ENCODE data around the gene HSPB9.

DNA sequence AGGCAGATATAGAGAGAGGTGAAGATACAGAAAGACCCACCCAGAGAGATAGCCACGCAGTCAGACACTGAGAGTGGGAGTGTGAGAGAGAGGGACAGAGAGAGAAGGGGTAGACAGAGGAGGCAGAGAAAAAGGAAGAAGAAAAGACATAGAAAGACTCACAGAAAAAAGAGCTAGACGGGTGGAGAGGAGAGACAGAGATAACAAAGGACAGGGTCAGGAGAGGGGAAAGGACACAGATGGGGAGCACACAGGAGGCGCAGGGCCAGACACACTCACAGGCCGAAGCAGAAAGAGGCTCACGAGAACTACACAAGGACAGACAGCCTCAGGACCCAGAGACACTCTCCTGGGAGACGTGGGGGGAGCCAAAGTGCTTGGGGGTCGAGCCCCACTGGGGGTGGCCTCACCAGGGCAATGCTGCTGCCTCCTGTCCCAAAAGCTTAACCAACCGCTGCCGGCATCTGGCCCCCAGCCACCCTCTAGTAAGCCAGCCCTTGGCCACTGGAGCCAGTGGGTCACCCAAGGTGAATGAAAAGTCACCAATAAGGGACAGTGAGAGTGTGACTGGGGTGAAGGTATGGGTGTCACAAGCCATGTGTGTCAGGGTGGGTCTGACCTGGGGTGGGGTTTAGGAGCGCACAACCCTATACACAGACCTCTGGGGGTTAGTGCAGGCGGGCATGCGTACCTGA, 28.1 kb upstream of the HSPB9 start:
- TF ChIP-seq, protein P1, sequence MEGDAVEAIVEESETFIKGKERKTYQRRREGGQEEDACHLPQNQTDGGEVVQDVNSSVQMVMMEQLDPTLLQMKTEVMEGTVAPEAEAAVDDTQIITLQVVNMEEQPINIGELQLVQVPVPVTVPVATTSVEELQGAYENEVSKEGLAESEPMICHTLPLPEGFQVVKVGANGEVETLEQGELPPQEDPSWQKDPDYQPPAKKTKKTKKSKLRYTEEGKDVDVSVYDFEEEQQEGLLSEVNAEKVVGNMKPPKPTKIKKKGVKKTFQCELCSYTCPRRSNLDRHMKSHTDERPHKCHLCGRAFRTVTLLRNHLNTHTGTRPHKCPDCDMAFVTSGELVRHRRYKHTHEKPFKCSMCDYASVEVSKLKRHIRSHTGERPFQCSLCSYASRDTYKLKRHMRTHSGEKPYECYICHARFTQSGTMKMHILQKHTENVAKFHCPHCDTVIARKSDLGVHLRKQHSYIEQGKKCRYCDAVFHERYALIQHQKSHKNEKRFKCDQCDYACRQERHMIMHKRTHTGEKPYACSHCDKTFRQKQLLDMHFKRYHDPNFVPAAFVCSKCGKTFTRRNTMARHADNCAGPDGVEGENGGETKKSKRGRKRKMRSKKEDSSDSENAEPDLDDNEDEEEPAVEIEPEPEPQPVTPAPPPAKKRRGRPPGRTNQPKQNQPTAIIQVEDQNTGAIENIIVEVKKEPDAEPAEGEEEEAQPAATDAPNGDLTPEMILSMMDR (conservative IDR thresholded peaks at IDR 0.05 in 1 of 2, IDR thresholded peaks at IDR 0.05 in 1 of 2; ENCODE audit: extremely low read depth in 1 of 2, insufficient read depth in 1 of 2, low read depth in 1 of 2, low read length in 2 of 2), result no peak
- TF ChIP-seq EZH2 (IDR thresholded peaks at IDR 0.05; ENCODE audit: borderline replicate concordance, low read length), result no peak

All from mammary epithelial cell (primary cell).